IPS-11a (cell line): ENCODE data around the gene SP3.

Source experiments
- H3K4me3 ChIP-seq: one replicate; pipeline ENCODE4 v1.5.1; 2013; ENCODE audit warnings: low read depth, low read length, control low read depth

SP3 gene

GRCh38 chr2:173947131-173947530 is 18.0 kb downstream of the SP3 start:
- H3K4me3 ChIP-seq: no peak overlapping the region

GRCh38 chr2:173943738-173944137 is 21.4 kb downstream of the SP3 start:
- H3K4me3 ChIP-seq: no peak overlapping the region

DNA sequence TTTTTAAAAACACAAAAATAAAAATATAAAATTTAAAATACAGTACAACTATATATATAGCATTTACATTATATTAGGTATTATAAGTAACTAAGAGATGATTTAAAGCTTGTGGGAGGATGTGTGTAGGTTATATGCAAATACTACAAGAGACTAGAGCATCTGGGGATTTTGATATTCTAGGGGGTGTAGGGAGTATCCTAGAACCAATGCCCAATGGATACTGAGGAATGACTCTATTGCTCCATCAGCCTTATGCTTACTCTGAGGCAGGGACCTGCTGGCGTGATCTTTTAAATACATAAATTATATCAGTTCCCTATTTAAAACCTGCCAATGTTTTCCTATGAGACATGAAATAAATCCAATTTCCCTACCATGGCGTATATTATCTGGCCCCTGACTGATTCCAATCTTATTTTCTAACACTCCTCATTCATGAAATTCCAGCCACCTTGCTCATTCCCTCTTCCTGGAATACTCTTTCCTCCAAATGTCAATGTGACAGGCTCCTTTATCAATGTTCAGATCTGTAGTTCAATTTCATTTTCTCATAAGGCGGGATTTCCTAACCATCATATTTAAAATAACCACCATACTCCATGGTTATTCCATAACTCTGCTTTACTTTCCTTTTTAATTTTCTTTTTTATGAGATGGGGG is 22.2 kb downstream of the SP3 start:
- no peak overlapping the region for H3K4me3 ChIP-seq

- H3K4me3 ChIP-seq: no peak overlapping the region
Observed at GRCh38 chr2:173941567-173941966, 23.6 kb downstream of the SP3 start.

DNA sequence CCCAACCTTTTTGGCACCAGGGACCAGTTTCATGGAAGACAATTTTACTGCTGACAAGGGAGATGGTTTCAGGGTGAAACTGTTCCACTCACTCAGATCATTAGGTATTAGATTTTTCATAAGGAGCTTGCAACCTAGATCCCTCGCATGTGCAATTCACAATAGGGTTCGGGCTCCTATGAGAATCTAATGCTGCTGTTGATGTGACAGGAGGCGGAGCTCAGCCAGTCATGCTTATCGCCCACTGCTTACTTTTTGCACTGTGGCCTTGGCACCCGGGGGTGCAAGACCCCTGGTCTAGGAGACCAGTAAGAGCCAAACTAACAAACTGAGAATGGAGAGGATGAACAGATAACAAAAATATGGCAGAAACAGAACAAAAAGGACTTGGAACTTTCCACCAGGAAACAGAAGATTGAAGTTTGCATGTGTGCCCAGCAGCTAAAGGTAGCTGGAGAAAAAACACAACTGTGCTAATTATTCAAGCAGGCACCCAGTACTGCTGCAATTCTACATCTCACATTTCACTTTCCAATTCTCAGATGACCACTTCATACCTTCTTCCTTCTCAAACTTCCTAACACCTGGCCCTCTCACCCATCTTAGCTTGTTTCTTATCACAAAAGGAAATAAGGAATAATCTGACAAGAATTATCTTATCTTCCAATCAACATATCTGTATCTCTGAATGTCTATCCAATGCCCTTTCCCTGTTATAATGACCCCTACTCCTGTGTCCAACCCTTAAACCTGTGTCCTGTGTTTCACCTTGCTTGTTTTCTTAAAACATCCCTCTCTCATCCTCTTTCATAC is 24.8 kb downstream of the SP3 start:
- H3K4me3 ChIP-seq: no peak overlapping the region

DNA sequence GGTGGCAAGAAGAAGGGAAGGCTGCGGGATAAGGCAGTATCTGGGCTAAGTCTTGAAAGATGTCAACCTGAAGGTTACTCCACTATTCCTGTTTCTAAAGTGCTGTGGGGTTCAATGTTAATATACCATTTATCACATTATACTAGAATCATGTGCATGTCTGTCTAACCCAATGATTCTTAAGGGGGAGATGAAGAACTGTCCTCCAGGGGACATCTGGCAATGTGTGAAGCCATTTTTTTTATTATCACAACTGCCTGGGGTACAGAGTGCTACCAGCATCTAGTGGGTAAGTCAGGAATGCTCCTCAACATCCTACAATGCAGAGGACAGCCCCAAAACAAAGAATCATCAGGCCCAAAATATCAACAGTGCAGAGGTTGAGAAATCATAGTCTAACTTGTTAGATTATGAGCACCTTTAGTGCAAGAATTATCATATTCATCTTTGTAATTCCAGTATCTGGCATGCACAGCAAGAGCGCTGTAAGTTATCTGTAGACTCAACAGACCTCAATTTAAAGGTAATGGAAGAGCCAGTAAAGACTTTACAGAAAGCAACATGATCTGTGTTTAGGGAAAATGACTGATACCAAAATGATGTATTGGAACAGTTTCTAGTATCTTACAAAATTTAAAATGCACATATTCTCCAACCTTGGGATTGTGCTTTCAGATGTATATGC is 26.3 kb downstream of the SP3 start:
- no peak overlapping the region for H3K4me3 ChIP-seq

- no peak overlapping the region for H3K4me3 ChIP-seq
Observed at GRCh38 chr2:173935305-173935704, 29.9 kb downstream of the SP3 start.

- H3K4me3 ChIP-seq: no peak overlapping the region
Observed at GRCh38 chr2:173934895-173935294, 30.3 kb downstream of the SP3 start.

- no peak overlapping the region for H3K4me3 ChIP-seq
Observed at GRCh38 chr2:173931751-173932150, 33.4 kb downstream of the SP3 start.

DNA sequence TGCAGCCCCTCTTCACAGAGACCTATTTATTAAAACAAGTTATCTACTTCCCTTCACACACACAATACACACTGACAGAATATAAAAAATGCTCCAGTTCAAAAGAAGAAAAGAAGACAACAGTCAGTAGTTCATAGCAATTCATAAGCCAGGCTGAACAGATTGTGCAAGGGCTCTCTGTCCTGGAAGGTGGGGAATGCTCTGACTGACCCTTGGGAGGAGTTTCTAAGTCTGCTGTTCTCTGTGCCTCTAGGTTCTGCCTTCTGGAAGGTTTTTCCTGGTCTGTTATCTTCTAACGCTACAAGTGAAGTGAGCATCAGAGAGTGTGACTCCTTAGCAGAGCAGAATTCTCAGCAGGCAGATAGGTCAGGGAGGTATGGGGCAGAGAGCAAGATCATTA is 35.7 kb downstream of the SP3 start:
- no peak overlapping the region for H3K4me3 ChIP-seq

DNA sequence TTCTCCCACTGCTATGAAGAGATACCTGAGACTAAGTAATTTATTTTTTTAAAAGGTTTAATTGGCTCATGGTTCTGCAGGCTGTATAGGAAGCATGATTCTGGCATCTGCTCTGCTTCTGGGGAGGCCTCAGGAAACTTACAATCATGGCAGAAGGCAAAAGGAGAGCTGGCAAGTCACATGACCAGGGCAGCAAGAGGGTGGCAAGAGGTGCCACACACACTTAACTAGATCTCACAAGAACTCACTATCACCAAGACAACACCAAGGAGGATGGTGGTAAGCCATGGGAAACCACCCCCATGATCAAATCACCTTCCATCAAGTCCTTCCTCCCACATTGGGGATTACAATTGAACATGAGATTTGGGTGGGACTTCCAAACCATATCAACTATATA is 38.3 kb downstream of the SP3 start:
- H3K4me3 ChIP-seq: no peak overlapping the region

DNA sequence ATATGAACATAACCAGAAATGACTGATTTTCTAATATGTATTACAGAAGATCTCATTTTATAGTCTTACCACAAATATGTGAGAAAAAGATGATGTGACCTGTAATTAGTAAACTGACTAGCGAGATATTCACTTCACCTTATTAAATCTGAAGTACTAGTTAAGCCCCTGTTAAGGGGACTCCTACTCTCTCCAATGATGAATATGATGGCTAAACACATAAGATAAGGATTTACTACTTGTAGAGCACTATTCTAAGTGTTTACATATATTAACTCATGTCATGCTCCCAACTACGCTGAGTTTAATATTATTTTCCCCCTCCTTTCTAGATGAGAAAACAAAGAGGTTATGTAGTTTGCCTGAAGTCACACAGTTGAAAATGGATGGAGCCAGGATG is 40.9 kb downstream of the SP3 start:
- H3K4me3 ChIP-seq: no peak overlapping the region

DNA sequence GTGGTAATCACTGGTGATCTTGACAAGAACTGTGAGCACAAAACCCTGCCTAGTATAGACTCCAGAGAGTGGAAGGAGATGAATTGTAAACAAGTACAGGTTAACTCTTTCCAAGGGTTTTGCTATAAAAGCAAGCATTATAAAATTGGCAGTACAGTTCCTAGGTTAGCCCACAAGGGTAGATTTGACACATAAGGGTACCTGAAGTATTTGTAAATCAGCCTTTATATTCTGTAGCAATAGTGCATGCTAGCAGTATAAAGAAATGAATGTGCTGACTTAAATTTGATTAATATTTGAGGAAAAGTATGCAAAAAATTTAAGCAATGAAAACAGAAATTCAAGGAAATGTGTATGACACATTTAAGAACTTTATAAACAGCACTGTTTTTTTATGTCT is 42.4 kb downstream of the SP3 start:
- no peak overlapping the region for H3K4me3 ChIP-seq

DNA sequence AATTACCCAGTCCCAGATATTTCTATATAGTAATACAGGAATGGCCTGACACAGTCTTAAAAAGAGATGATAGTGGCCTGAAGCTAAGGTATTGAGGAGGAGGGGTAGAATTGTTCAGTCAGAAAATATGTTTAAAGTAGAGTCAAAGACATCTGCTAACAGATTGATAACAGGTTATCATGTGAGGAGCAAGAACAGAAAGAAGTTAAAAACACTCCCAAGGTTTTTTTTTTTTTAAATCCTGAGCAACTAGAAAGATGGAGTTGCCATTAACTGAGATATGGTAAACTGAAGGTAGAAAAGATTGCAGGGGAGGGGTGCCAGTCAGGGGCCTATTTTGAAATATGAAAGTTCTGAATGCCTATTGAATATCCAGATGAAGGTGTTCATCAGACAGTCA is 43.1 kb downstream of the SP3 start:
- no peak overlapping the region for H3K4me3 ChIP-seq

- H3K4me3 ChIP-seq: no peak overlapping the region
Observed at GRCh38 chr2:173914055-173914927, 50.9 kb downstream of the SP3 start.

DNA sequence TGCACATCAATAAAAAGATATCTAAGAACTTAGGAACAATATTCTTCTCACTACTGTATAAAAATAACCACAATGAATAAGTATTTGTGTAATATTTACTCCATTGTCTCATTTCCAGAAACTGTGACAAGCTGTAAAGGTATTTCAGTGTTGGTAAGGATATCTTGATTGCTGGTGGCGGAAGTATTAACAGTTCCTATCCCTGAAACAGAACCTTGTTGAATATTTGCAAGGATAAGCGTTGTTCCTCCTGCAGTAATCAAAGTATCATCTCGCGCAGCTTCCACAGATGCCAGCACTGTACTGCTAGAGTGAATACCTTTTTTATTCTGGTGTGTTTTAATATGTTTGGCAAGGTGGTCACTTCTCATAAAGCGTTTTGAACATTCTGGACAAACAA is 55.3 kb downstream of the SP3 start:
- H3K4me3 ChIP-seq: no peak overlapping the region

DNA sequence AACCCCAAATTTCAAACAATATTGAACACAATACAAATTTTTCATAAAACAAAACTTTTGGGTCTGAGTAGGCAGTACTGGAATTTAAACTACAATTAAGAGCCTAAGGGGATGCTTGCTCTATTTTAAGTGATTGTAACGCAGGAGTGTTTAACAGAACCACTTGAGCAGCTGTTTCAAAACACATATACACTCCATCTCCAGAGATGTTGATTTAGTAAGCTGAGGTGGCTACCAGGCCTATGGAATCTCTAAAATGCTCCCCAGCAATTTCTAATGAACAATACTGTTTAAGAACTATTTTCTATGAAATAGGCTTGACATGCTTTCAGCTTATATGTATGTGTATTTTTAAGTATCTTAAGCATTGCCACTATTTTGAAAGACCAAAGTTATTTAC is 58.5 kb downstream of the SP3 start:
- H3K4me3 ChIP-seq: no peak overlapping the region

DNA sequence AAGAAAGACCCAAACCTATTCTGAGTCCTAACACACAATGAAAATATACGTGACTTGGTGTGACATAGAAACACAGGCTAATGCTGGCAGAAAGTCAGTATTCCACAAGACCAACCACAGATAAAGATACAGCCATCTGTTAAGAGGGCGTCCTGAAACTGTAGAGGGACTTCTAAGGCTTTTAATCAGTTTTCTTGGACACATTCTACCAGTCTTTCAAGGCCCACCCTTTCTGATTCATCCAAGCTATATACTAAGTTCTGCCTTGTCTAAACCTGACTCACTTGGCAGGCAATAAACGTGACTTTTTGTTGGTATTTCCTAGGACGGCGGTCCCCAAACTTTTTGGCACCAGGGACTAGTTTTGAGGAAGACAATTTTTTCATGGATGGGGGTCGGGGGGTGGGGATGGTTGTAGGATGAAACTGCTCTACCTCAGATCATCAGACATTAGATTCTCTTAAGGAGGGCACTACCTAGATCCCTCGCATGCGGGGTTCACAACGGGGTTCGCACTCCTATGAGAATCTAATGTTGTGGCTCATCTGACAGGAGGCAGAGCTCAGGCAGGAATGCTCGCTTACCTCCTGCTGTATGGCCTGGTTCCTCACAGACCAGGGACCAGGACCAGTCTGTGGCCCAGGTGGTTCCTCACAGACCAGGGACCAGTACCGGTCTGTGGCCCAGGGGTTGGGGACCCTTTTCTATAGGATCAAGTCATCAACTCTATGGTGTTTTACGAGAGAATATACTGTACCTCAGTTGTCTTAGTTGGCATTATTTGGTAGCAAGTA is 61.4 kb downstream of the SP3 start:
- H3K4me3 ChIP-seq: no peak overlapping the region

GRCh38 chr2:173898996-173899395 is 66.2 kb downstream of the SP3 start:
- H3K4me3 ChIP-seq: no peak overlapping the region

- no peak overlapping the region for H3K4me3 ChIP-seq
Observed at GRCh38 chr2:173898178-173898668, 67.0 kb downstream of the SP3 start.
